Stomach smooth muscle (tissue), 2 donors: Measurements from ENCODE around the gene SMAD7.

ENCODE experiments used
- H3K27ac ChIP-seq: one replicate; pipeline ENCODE4 v1.7.0; 2013; ENCODE audit warnings: mild to moderate bottlenecking, low read length, inconsistent platforms
- H3K27me3 ChIP-seq, 2 donors: one replicate each; pipeline ENCODE4 v1.7.0; 2013; ENCODE audit warnings: low read length in 2 of 2; ENCODE audit not compliant: insufficient read depth in 2 of 2, control insufficient read depth in 1 of 2
- H3K36me3 ChIP-seq, 2 donors: one replicate each; pipeline ENCODE4 v1.7.0; 2013; ENCODE audit warnings: low read length in 2 of 2; ENCODE audit not compliant: control insufficient read depth in 2 of 2, insufficient read depth in 2 of 2
- H3K4me1 ChIP-seq: one replicate; pipeline ENCODE4 v1.7.0; 2013; ENCODE audit warnings: low read length; ENCODE audit not compliant: control insufficient read depth, insufficient read depth
- H3K4me3 ChIP-seq, 2 donors: one replicate each; pipeline ENCODE4 v1.7.0; 2013; ENCODE audit warnings: low read length in 2 of 2
- H3K9ac ChIP-seq, 2 donors: one replicate each; pipeline ENCODE4 v1.7.0; 2013; ENCODE audit warnings: low read length in 2 of 2, mild to moderate bottlenecking in 1 of 2
- H3K9me3 ChIP-seq, 2 donors: one replicate each; pipeline ENCODE4 v1.7.0; 2013; ENCODE audit warnings: low read length in 2 of 2; ENCODE audit not compliant: control insufficient read depth in 2 of 2
- donor health status: healthy.
- donor health status: Pancreatic carcinoma.

SMAD7 gene

DNA sequence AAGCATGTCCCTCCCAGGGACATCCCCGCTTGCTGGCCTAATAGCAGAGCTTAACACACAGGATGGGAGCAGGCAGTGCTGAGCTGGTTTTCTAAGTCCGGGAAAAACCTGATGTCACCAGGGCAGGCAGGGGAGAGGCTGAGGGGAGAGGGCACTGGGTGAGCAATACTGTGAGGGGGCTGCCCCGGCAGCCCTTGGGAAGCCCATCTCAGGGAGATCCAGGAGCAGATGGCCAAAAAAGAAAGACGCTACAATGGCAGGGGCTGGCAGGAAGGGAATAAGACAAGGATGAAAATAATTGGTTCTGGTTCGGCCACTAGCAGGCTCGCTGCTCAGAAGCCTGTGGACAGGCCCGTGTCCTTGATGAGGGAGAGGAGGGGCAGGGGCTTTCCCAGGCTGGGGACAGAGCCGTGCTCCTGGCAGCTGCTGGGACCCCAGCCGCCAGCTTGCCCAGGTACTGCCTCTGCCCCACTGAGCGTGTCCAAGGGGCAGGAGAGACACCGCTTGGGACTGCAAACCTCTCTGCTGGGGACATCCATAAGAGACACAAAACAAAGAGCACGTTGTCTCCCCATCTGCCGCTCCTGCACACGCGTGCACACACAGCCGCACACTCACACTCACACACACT is 30.2 kb downstream of the SMAD7 start:
- Histone ChIP-seq H3K4me3 (no peak overlapping the region), H3K27me3 (no peaks in the 10 kb centered on the region), H3K27ac (no peak overlapping the region), H3K36me3 (peaks cover 4 to 9% of the 10 kb centered on the region in 2 donors), H3K9ac (no peak overlapping the region), H3K4me1 (peaks cover 44% of the 10 kb centered on the region), H3K9me3 (no peaks in the 10 kb centered on the region)

DNA sequence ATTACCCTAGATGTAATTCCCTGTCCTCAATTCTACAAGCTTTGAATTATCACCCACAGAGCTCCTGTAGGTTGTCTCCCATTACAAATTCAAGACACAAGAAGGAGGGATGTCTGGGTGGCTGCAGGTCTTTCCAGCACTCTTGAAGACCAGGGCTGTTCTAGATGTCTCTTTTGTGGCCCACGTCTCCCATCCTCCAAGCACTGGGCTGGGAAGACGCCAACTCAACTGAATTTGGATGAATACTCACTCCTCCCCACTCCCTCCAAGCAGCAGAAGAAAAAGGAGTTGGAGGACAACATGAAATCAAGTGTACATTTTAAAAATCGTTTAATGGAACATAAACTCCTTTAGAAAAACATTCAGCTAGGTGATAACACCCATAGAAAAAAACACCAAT is 31.2 kb downstream of the SMAD7 start:
- Histone ChIP-seq H3K9me3 (no peaks in the 10 kb centered on the region), H3K27me3 (no peaks in the 10 kb centered on the region), H3K4me1 (peaks cover 39% of the 10 kb centered on the region), H3K27ac (no peak overlapping the region), H3K4me3 (no peak overlapping the region), H3K9ac (no peak overlapping the region), H3K36me3 (peaks cover 4 to 9% of the 10 kb centered on the region in 2 donors)

DNA sequence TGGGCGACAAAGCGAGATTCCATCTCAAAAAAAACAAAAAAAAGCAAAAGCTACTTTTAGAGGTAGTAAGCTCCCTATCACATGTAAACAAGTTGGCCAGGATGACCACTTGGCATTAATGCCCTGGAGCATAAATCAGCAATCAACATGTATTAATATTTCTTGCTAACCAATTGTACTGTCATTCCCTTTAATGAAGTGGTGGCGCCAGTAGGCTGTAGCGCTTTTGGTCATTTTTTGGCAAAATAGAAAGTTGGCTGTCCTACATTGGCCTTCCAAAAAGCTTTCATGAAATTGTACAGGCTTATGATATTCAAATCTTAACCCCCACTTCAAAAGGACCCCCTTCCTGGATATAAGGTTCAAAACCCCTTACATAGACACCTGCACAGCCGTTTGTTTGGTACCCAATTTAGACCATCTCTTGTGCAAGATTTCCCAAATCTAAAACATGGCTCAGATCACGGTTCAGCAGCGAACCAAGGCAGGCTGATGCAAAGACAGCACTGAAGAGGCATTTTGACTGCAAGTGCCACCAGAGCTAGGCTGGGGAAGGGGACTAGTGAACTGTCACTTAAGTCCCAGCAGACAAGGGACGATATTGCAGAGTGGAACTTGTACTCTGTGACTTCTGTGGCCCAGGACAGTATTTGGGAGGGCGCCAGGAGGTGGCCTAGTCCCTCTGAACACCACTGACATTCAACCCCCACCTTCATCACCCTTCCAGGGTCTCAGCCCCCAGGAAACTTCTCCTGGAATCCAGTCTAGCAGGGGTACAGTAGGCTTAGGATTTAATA is 31.9 kb downstream of the SMAD7 start:
- Histone ChIP-seq H3K27ac (no peak overlapping the region), H3K36me3 (peaks cover 4 to 9% of the 10 kb centered on the region in 2 donors), H3K4me3 (no peak overlapping the region), H3K9me3 (no peaks in the 10 kb centered on the region), H3K9ac (no peak overlapping the region), H3K4me1 (peaks cover 32% of the 10 kb centered on the region), H3K27me3 (no peaks in the 10 kb centered on the region)

DNA sequence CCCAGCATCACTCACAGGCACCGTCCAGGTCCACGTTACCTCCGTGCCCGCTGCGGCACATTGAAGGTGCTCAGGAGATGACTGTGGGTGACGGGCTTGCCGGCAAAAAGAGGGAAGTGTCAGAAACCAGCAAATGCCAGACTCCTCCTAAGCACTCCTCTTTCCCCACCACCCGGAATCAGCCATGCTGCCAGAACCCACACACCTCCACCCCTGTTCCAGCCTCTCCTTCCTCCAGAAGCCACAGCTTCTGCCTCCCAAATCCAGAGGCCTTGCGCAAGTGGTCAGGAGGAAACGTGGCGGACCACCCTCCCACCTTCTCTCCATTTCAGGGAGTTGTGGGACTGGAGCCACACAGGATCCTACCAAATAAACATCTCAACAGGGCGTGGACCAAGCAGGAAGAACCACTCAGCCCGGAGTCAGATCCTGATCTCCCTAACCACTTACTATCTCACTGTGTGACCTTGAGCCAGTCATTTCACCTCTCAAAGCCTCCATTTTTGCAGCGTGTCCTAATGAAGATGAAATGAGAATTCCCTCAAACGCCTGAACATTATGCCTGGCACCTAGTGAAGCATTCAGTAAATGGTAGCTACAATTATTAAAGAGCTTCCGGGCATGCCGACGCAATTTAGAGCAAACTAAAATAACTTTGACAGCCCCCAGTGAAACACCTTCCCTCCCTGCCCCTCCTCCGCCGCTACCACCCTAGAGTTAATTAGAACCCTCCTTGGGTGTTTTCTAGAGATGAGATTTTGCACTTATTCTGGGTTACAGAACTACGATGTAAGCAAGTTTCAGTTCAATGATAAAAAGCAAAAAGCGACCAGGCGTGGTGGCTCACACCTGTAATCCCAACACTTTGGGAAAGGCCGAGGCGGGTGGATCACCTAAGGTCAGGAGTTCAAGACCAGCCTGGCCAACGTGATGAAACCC is 32.9 kb downstream of the SMAD7 start:
- H3K4me1 ChIP-seq, result peaks cover 22% of the 10 kb centered on the region
- H3K27me3 ChIP-seq, result no peaks in the 10 kb centered on the region
- H3K9ac ChIP-seq, result no peak overlapping the region
- no peaks in the 10 kb centered on the region for H3K9me3 ChIP-seq
- H3K27ac ChIP-seq, result no peak overlapping the region
- H3K36me3 ChIP-seq, result peaks cover 4 to 9% of the 10 kb centered on the region in 2 donors
- no peak overlapping the region for H3K4me3 ChIP-seq

DNA sequence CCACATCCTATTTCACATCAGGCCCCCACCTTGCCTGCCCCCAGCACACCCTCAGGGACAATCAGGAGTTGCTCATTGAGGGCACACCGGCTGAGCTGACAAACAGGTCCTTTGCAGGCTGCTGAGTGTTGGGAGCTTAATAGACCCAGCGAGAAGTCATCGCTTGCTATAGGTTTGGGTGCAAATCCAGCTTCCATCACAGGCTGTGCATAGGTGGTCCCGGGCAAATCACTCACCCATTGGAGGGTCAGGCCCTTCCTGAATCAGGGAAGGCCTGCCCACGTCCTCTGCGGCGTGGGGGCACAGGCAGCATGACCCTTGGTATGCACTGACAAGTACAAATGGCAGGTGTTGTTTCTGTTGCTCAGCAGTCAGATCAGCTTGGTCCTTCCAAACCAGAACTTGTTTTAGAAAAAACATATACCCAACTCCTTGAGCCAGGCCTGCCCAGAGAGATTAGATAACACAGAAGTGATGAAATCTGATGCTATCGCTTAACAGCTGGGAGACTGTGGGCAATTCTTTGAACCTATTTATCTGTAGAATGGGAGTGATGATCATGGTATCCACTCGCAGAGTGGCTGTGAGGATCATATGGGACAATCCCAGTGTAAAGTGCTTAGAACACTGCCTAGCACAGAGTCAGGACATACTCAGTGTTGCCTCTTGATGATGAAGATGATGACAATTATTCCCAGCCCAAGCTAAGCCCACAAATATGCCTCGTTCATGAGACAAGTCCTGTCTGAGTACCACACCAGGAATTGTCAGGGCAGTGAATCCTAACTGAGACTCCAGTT is 34.9 kb downstream of the SMAD7 start:
- H3K4me3 ChIP-seq, result no peak overlapping the region
- H3K36me3 ChIP-seq, result peaks cover 4 to 5% of the 10 kb centered on the region in 2 donors
- no peak overlapping the region for H3K27ac ChIP-seq
- H3K27me3 ChIP-seq, result no peaks in the 10 kb centered on the region
- no peaks in the 10 kb centered on the region for H3K9me3 ChIP-seq
- no peak overlapping the region for H3K9ac ChIP-seq
- H3K4me1 ChIP-seq, result peaks cover 11% of the 10 kb centered on the region

DNA sequence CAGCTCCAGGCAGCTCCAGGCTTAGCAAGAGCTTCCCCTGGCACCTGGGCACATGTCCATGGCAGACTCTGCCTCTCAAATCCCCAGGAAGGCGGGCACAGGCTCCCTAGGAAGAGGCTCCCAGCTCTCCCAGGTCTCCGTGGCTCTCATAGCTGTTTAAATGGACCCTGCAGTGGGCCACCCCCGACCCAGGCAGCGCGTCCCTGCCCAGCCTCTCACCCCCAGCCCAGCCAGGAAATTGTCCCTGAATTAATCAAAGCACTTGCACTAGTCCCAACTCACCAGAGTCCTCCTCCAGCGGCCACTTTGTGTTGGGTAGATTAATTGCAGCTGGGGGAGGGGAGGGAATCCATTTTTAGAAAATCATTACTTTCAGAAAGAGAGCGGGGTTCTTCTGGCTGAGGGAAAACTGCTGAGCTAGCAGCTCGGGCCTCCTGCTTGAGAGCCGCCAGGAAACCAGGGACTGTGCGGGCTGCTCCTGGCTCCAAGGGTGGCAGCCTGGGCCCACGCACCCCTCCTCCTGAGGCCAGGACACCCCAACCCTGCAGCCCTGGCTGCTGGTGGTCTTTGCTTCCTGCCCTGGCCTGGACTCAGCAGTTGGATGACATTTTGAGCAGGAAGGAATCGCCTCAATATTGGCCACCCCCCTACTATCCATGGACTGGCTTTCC is 36.0 kb downstream of the SMAD7 start:
- Histone ChIP-seq H3K27ac (no peak overlapping the region), H3K4me3 (no peak overlapping the region), H3K27me3 (no peaks in the 10 kb centered on the region), H3K9ac (no peak overlapping the region), H3K4me1 (peaks cover 7% of the 10 kb centered on the region), H3K36me3 (peaks cover 0 to 4% of the 10 kb centered on the region in 2 donors), H3K9me3 (no peaks in the 10 kb centered on the region)

DNA sequence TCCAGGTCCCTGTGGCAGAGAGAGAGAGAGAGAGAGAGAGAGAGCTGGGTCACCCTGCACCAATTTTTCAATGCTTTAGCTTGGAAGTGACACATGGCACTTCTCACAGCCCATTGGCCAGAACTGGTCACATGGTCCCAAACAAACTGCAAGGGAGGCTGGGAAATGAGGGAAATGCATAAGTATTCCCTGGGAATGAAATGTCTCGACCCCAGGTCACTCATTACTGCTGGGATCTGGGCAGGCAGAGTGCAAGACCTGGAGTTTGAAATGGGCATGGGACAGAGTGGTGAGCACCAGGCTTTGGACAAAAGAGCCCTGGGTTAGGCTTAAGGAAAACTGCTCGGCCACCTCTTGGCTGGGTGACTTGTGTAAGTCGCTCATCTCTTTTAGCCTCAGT is 37.0 kb downstream of the SMAD7 start:
- Histone ChIP-seq H3K27ac (no peak overlapping the region), H3K36me3 (no peaks in the 10 kb centered on the region), H3K27me3 (no peaks in the 10 kb centered on the region), H3K4me3 (no peak overlapping the region), H3K9me3 (no peaks in the 10 kb centered on the region), H3K9ac (no peak overlapping the region), H3K4me1 (peaks cover 4% of the 10 kb centered on the region)

DNA sequence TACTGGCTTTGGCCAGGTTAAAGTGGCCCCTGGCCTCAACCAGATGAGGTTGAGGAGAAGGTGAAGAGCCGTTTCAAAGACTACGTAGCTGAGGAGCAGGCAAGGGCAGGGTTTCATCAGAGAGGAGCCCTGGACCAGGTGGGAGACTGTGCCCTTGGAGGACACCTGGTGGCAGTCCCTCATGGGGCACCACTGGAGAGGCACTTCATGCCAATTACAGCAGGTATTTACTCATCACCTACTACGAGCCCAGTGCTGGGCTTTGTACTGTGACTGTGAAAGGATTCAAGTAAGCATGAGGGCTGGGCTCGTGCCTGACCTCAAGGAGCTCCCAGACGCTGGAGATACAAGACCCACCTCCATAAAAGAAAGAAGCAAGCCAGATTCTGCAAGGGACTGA is 37.6 kb downstream of the SMAD7 start:
- H3K27ac ChIP-seq, result no peak overlapping the region
- no peak overlapping the region for H3K4me3 ChIP-seq
- no peaks in the 10 kb centered on the region for H3K36me3 ChIP-seq
- peaks cover 4% of the 10 kb centered on the region for H3K4me1 ChIP-seq
- H3K9me3 ChIP-seq, result no peaks in the 10 kb centered on the region
- no peak overlapping the region for H3K9ac ChIP-seq
- H3K27me3 ChIP-seq, result no peaks in the 10 kb centered on the region

DNA sequence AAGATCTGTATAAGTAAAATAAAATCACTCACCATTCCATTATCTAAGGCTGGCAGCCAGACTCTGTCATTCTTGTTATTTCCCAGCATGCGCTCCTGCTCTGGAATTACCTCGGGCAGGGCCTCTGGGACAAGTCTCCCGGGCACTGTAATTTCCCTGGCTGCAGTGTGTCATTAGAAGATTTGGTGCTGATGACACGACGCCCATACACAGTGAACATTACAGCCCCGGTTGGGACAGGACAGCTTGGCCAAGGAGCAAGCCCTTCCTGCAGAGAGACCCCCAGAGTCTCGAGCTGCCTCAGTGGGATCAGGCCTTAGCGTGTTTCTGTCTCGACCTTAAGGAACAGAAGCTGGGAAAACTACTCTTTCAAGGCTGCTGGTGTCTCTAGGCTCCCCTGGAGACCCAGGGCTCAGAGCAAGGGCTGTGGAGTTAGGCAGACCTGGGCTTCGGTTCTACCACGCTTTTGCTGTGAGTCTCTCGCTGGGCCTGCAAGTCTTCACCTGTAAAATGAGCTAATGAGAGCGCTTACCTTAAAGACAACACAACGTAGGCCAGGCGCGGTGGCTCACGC is 39.7 kb downstream of the SMAD7 start:
- no peaks in the 10 kb centered on the region for H3K27me3 ChIP-seq
- no peak overlapping the region for H3K9ac ChIP-seq
- peaks cover 4% of the 10 kb centered on the region for H3K4me1 ChIP-seq

More for the DNA sequence above, 39.7 kb downstream of the SMAD7 start:
- H3K36me3 ChIP-seq, result no peaks in the 10 kb centered on the region
- H3K9me3 ChIP-seq, result no peaks in the 10 kb centered on the region
- no peak overlapping the region for H3K27ac ChIP-seq
- no peak overlapping the region for H3K4me3 ChIP-seq
